ENCODE data around the gene CCNG2.

Gene CCNG2

GRCh38 chr4:77209936-77210335 is 52.9 kb downstream of the CCNG2 start:
- no peak for FAIRE-seq

GRCh38 chr4:77215107-77215506 is 58.1 kb downstream of the CCNG2 start:
- FAIRE-seq: no peak

GRCh38 chr4:77217526-77217925 is 60.5 kb downstream of the CCNG2 start:
- FAIRE-seq: no peak

- no peak for FAIRE-seq
These were observed 62.3 kb downstream of the CCNG2 start for GRCh38 chr4:77219266-77219665.

Data from islet of Langerhans (tissue), 1 donor.